ENCODE measurements around the gene RNF6. TPM values are rescaled to one million over a fixed set of nuclear protein-coding genes. Genes with fewer than 3 reads are reported as not detected.

RNF6 gene
- total RNA-seq, result 55.1 and 56.7 TPM in 2 replicates

DNA sequence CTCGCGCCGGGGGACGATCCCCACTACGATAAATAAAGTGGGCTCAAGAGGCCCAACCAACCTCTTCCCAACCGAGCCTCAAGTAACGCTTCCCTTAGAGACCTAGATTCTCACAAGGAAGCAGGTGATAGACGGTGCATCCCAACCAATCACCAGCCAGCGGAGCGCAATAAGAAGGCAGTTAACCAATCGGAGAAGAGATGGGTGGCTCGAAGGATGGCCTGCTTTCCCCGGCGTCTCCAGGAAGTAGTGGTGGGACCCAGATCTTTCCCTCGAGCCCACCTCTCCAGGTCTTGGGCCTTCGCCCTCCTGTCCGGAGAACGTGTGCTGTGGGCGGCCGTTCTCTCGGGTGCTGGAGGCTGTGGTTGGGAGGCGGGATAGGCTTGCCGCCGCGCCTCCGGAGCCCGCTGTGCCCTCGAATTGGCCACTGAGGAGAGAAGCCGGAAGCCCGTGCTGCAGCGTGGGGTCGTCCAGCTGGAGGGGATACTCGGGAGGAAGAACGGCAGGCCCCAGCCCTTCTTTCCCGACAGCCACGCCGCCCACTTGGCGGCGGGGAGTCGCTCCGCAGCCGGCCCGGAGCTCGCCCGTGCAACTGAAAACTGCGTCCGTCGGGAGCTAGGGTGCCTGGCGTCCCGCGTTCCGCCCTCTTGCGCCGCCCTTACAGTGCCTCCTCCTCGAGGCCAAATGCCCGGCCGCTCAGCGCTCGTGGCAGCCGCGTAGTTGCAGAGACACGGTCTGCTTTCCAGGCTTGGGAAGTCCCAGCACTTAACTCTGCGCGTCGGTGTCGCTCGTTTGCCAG lies at the start of gene RNF6:
Gene RNF6, minus strand, starts transcription at position 594 of the 799 bp plus-strand sequence. CDS start 2,665 bp downstream, outside the sequence.

GRCh38 chr13:26253787-26254582 lies 31.9 kb upstream of the RNF6 start, which contains the start of gene CDK8:
Gene CDK8 (plus strand): TSS chr13:26254129. CDS start chr13:26254642, 513 bp downstream.

Other genes starting within 250 kb of the RNF6 start
- gene SHISA2, start 170.3 kb downstream of the RNF6 start, total RNA-seq, result 5.5 and 10.5 TPM in 2 replicates
- gene CDK8, start 31.8 kb upstream of the RNF6 start, total RNA-seq, result 19.7 and 21.9 TPM in 2 replicates

Data from thoracic aorta endothelial cell (primary cell).